MM.1S (cell line): Measurements from ENCODE around the gene HCN2.

Experiments
- DNase-seq: peaks from one replicate; pipeline ENCODE4 v3.0.0-alpha.2; 2015
- H2AFZ ChIP-seq: fragments of 300-600 bp; sonication (generic); 2 replicates; pipeline ENCODE4 v1.6.0; 2016; ENCODE audit warnings: antibody characterized with exemption, low read length
- H3F3A ChIP-seq: fragments of 300-600 bp; sonication (generic); 2 replicates; pipeline ENCODE4 v1.6.1; 2016; ENCODE audit warnings: mild to moderate bottlenecking, antibody characterized with exemption, low read length, moderate library complexity, mixed read lengths; ENCODE audit not compliant: insufficient read depth
- H3K27ac ChIP-seq: fragments of 300-600 bp; sonication (generic); 2 replicates; pipeline ENCODE4 v1.5.1; 2016; ENCODE audit warnings: mild to moderate bottlenecking, low read length
- H3K27me3 ChIP-seq: fragments of 300-600 bp; sonication (generic); replicated peaks from 2 replicates; pipeline ENCODE4 v1.6.0; 2016; ENCODE audit warnings: low read length; ENCODE audit not compliant: insufficient read depth
- H3K36me3 ChIP-seq: fragments of 300-600 bp; sonication (generic); replicated peaks from 2 replicates; pipeline ENCODE4 v1.6.1; 2016; ENCODE audit warnings: mild to moderate bottlenecking, low read length, mixed read lengths; ENCODE audit not compliant: insufficient read depth
- H3K4me1 ChIP-seq: fragments of 300-600 bp; sonication (generic); 2 replicates; pipeline ENCODE4 v1.6.1; 2016; ENCODE audit warnings: low read length, mixed read lengths
- H3K4me2 ChIP-seq: fragments of 300-600 bp; sonication (generic); 2 replicates; pipeline ENCODE4 v1.6.0; 2016; ENCODE audit warnings: low read depth, low read length
- H3K4me3 ChIP-seq: fragments of 300-600 bp; sonication (generic); 2 replicates; pipeline ENCODE4 v1.5.1; 2016; ENCODE audit warnings: low read length, mixed read lengths
- H3K79me2 ChIP-seq: fragments of 300-600 bp; sonication (generic); 2 replicates; pipeline ENCODE4 v1.6.1; 2016; ENCODE audit warnings: mixed run types, low read length, mixed read lengths
- H3K9ac ChIP-seq: fragments of 300-600 bp; sonication (generic); 2 replicates; pipeline ENCODE4 v1.6.1; 2016; ENCODE audit warnings: low read length, mixed read lengths
- H3K9me2 ChIP-seq: fragments of 300-600 bp; sonication (generic); replicated peaks from 2 replicates; pipeline ENCODE4 v1.6.1; 2016; ENCODE audit warnings: mild to moderate bottlenecking, low read length, mixed read lengths; ENCODE audit not compliant: insufficient read depth
- H3K9me3 ChIP-seq: fragments of 300-600 bp; sonication (generic); replicated peaks from 2 replicates; pipeline ENCODE4 v1.6.1; 2016; ENCODE audit warnings: mild to moderate bottlenecking, low read length, mixed read lengths; ENCODE audit not compliant: insufficient read depth
- H4K20me1 ChIP-seq: fragments of 300-600 bp; sonication (generic); 2 replicates; pipeline ENCODE4 v1.6.1; 2016; ENCODE audit warnings: mild to moderate bottlenecking, low read length, moderate library complexity, mixed read lengths; ENCODE audit not compliant: insufficient read depth
- EZH2 ChIP-seq: fragments of 300-600 bp; sonication (generic); optimal IDR thresholded peaks from 2 replicates; pipeline ENCODE3; 2017; ENCODE audit warnings: low read depth, mild to moderate bottlenecking, antibody characterized with exemption, low read length, mixed read lengths
- EZH2phosphoT487 ChIP-seq: fragments of 300-600 bp; sonication (generic); IDR thresholded peaks from 2 replicates; pipeline ENCODE4 v1.6.1; 2018; ENCODE audit warnings: antibody characterized with exemption, low read length
- TF ChIP-seq, protein P1 (sequence below): fragments of 300-600 bp; sonication (generic); IDR thresholded peaks from 2 replicates; pipeline ENCODE4 v1.5.1; 2016; ENCODE audit warnings: antibody characterized with exemption, low read length, mixed read lengths

The HCN2 gene

DNA sequence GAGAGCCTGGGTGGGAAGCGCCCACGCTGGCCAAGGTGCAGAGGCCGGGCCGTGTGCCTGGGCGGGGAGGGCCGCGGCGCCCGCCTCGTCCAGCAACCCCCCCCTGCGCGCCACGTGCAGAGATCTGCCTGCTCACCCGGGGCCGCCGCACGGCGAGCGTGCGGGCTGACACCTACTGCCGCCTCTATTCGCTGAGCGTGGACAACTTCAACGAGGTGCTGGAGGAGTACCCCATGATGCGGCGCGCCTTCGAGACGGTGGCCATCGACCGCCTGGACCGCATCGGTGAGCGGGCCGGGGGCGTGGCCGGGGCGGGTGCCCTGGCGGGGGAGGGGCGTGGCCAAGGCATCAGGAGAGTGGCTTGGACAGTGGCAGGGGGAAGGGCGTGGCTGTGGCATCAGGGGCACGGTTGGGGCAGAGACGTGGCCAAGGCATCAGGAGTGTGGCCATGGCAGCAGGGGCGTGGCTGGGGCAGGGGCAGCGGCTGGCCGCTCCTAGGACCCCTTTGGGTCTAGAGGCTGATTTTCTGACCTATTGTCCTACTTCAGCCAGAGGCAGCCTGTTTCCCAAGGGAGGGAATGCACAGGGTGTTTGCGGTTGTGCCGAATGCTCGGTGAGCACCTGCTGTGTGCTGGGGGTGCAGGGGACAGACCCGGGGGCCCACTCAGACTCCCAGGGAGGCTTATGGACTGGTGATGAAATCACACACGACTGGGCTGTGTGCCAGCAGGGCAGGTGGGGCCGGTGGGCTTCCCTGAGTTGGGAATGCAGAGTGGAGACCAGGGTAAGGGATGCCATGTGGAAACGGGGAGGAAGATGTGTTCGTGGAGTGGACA, 24.3 kb downstream of the HCN2 start:
- Histone ChIP-seq H3K27ac (no peak overlapping the region), H3K4me3 (no peak overlapping the region), H3K79me2 (no peaks in the 10 kb centered on the region), H3K9me3 (no peaks in the 10 kb centered on the region), H3K4me2 (no peak overlapping the region), H3K9ac (no peak overlapping the region), H2AFZ (no peak overlapping the region), H3F3A (0 out of 2 replicates have a peak, but pooled peaks cover 2% of the 10 kb centered on the region), H4K20me1 (no peaks in the 10 kb centered on the region), H3K4me1 (no peaks in the 10 kb centered on the region), H3K27me3 (0 out of 2 replicates have a peak, but pooled peaks cover 3% of the 10 kb centered on the region), H3K9me2 (no peaks in the 10 kb centered on the region), H3K36me3 (no peaks in the 10 kb centered on the region; the same call in 1 of the 2 replicates)
- no peak for DNase-seq
- TF ChIP-seq, protein P1, sequence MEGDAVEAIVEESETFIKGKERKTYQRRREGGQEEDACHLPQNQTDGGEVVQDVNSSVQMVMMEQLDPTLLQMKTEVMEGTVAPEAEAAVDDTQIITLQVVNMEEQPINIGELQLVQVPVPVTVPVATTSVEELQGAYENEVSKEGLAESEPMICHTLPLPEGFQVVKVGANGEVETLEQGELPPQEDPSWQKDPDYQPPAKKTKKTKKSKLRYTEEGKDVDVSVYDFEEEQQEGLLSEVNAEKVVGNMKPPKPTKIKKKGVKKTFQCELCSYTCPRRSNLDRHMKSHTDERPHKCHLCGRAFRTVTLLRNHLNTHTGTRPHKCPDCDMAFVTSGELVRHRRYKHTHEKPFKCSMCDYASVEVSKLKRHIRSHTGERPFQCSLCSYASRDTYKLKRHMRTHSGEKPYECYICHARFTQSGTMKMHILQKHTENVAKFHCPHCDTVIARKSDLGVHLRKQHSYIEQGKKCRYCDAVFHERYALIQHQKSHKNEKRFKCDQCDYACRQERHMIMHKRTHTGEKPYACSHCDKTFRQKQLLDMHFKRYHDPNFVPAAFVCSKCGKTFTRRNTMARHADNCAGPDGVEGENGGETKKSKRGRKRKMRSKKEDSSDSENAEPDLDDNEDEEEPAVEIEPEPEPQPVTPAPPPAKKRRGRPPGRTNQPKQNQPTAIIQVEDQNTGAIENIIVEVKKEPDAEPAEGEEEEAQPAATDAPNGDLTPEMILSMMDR = no peak
- TF ChIP-seq EZH2phosphoT487 (no peak), EZH2 (no peak)

DNA sequence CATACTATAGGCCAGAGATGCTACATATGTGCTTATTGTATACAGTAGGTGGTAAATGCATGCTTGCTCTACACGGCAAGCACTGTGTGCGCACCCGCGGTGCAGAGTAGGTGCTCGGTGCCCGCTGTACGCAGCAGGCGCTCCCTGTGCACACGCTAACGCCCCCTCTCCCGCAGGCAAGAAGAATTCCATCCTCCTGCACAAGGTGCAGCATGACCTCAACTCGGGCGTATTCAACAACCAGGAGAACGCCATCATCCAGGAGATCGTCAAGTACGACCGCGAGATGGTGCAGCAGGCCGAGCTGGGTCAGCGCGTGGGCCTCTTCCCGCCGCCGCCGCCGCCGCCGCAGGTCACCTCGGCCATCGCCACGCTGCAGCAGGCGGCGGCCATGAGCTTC, 25.9 kb downstream of the HCN2 start:
- TF ChIP-seq EZH2 (no peak), EZH2phosphoT487 (no peak)
- TF ChIP-seq, protein P1 = no peak
- Histone ChIP-seq H3K27me3 (0 out of 2 replicates have a peak, but pooled peaks cover 3% of the 10 kb centered on the region), H3F3A (no peaks in the 10 kb centered on the region), H3K9me3 (no peaks in the 10 kb centered on the region), H4K20me1 (no peaks in the 10 kb centered on the region), H3K4me2 (no peak overlapping the region), H3K9me2 (no peaks in the 10 kb centered on the region), H3K36me3 (peaks cover 3% of the 10 kb centered on the region; the same call in 1 of the 2 replicates), H3K9ac (no peak overlapping the region), H3K79me2 (no peaks in the 10 kb centered on the region), H2AFZ (no peak overlapping the region), H3K27ac (no peak overlapping the region), H3K4me1 (no peaks in the 10 kb centered on the region), H3K4me3 (no peak overlapping the region)
- no peak for DNase-seq

DNA sequence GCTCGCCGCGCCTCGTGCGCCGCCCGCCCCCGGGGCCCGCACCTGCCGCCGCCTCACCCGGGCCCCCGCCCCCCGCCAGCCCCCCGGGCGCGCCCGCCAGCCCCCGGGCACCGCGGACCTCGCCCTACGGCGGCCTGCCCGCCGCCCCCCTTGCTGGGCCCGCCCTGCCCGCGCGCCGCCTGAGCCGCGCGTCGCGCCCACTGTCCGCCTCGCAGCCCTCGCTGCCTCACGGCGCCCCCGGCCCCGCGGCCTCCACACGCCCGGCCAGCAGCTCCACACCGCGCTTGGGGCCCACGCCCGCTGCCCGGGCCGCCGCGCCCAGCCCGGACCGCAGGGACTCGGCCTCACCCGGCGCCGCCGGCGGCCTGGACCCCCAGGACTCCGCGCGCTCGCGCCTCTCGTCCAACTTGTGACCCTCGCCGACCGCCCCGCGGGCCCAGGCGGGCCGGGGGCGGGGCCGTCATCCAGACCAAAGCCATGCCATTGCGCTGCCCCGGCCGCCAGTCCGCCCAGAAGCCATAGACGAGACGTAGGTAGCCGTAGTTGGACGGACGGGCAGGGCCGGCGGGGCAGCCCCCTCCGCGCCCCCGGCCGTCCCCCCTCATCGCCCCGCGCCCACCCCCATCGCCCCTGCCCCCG, 26.5 kb downstream of the HCN2 start:
- no peak overlapping the region for H3K27ac ChIP-seq
- no peak overlapping the region for H3K4me3 ChIP-seq
- no peaks in the 10 kb centered on the region for H4K20me1 ChIP-seq
- TF ChIP-seq EZH2phosphoT487 (no peak), EZH2 (no peak)
- TF ChIP-seq, protein P1 = no peak
- no peak overlapping the region for H2AFZ ChIP-seq
- H3K27me3 ChIP-seq = no peaks in the 10 kb centered on the region
- H3K9me3 ChIP-seq = no peaks in the 10 kb centered on the region
- H3K9ac ChIP-seq = no peak overlapping the region
- no peaks in the 10 kb centered on the region for H3K4me1 ChIP-seq
- no peaks in the 10 kb centered on the region for H3K9me2 ChIP-seq
- H3F3A ChIP-seq = no peaks in the 10 kb centered on the region
- DNase-seq = no peak
- peaks cover 3% of the 10 kb centered on the region; the same call in 1 of the 2 replicates for H3K36me3 ChIP-seq
- H3K79me2 ChIP-seq = no peaks in the 10 kb centered on the region
- no peak overlapping the region for H3K4me2 ChIP-seq
